Measurements from ENCODE around the gene RIPK3. TPM values are rescaled to one million over a fixed set of nuclear protein-coding genes. Genes with fewer than 3 reads are reported as not detected.
"Not testable (repeated sequence)": the region's sequence is repeated elsewhere in the genome, so short reads cannot be mapped to it uniquely, and the experiment has no call there.

The RIPK3 gene
- total RNA-seq, 1 donor from 2014 or later = 38.9 TPM

GRCh38 chr14:24331731-24332267 is 8.0 kb downstream of the RIPK3 start:
- CTCF ChIA-PET = interaction anchor here (0.7 to 13.6 kb wide), 14 partner anchors 20 to 251 kb away, joined by 3 to 353 read pairs (median 4); partner anchors contain the start of genes CBLN3, CIDEB, DHRS1 and KHNYN
- H3K9me3 Mint-ChIP-seq = no peaks in the 10 kb centered on the region

GRCh38 chr14:24330973-24331674 is 8.7 kb downstream of the RIPK3 start:
- CTCF ChIA-PET = interaction anchor here (1.0 to 13.6 kb wide), 6 partner anchors 19 to 250 kb away, joined by 4 to 353 read pairs (median 16); partner anchors contain the start of genes CBLN3, KHNYN, LTB4R and LTB4R2
- no peak for DNase-seq
- Mint-ChIP-seq H3K27me3 (peaks cover 14% of the 10 kb centered on the region), H3K27ac (no peak overlapping the region), H3K4me1 (peaks cover 45% of the 10 kb centered on the region), H3K36me3 (ENCODE audit: low read depth) (peaks cover 1% of the 10 kb centered on the region), H3K4me3 (no peak overlapping the region), H3K9me3 (no peaks in the 10 kb centered on the region)
- no peak for ATAC-seq (ENCODE audit: low read depth)
- intact Hi-C loops (cut with micrococcal nuclease) = loop anchor here (5.0 to 10.0 kb wide), 3 partner anchors 34 to 776 kb away; partner anchors contain the start of genes DHRS1, NOP9, THTPA and ZFHX2
- POLR2A ChIA-PET = interaction anchor here (1.1 to 11.5 kb wide), 4 partner anchors 9 to 170 kb away, joined by 4 to 216 read pairs (median 10); partner anchors contain the start of genes CBLN3, IRF9, KHNYN and RIPK3
- TF ChIP-seq CTCF (IDR thresholded peaks at IDR 0.05) = no peak

More at GRCh38 chr14:24331731-24332267, 8.0 kb downstream of the RIPK3 start:
- ATAC-seq (ENCODE audit: low read depth) (no peak), DNase-seq (no peak)
- peaks cover 8% of the 10 kb centered on the region for H3K36me3 Mint-ChIP-seq (ENCODE audit: low read depth)
- peaks cover 14% of the 10 kb centered on the region for H3K27me3 Mint-ChIP-seq
- H3K27ac Mint-ChIP-seq = peak overlapping the region; percentile 42
- H3K4me3 Mint-ChIP-seq = peak overlapping the region; percentile 83
- no peak for TF ChIP-seq CTCF (IDR thresholded peaks at IDR 0.05)
- intact Hi-C loops (cut with micrococcal nuclease) = loop anchor here (1.0 to 10.0 kb wide), 9 partner anchors 20 to 777 kb away; partner anchors contain the start of genes CHMP4A, DHRS1, LTB4R and NOP9
- POLR2A ChIA-PET = interaction anchor here (0.5 to 11.5 kb wide), 12 partner anchors 21 to 1903 kb away, joined by 3 to 216 read pairs (median 6); partner anchors contain the start of genes CBLN3, DHRS1, IRF9 and KHNYN
- peaks cover 45% of the 10 kb centered on the region for H3K4me1 Mint-ChIP-seq

- peaks cover 8% of the 10 kb centered on the region for H3K27me3 Mint-ChIP-seq
- no peak overlapping the region for H3K4me3 Mint-ChIP-seq
- no peak for DNase-seq
- TF ChIP-seq CTCF (IDR thresholded peaks at IDR 0.05) = no peak
- H3K36me3 Mint-ChIP-seq (ENCODE audit: low read depth) = no peaks in the 10 kb centered on the region
- no peak overlapping the region for H3K27ac Mint-ChIP-seq
- intact Hi-C loops (cut with micrococcal nuclease) = loop anchor here (5.0 to 10.0 kb wide), 3 partner anchors 32 to 775 kb away; partner anchors contain the start of genes DHRS1, NOP9, THTPA and ZFHX2
- CTCF ChIA-PET = interaction anchor here (1.1 to 13.6 kb wide), 2 partner anchors 36 to 104 kb away, joined by 4 to 353 read pairs; partner anchors contain the start of genes CBLN3 and KHNYN
- ATAC-seq (ENCODE audit: low read depth) = no peak
- H3K4me1 Mint-ChIP-seq = peaks cover 39% of the 10 kb centered on the region
- POLR2A ChIA-PET = interaction anchor here (1.0 to 4.6 kb wide), 2 partner anchors 100 to 102 kb away, joined by 3 to 16 read pairs; partner anchors contain the start of genes CBLN3 and KHNYN
- H3K9me3 Mint-ChIP-seq = no peaks in the 10 kb centered on the region
Measured at GRCh38 chr14:24329736-24330135, 10.1 kb downstream of the RIPK3 start.

- CTCF ChIA-PET = interaction anchor here (1.1 to 13.6 kb wide), 3 partner anchors 31 to 105 kb away, joined by 3 to 353 read pairs (median 4); partner anchors contain the start of genes CBLN3 and KHNYN
- no peaks in the 10 kb centered on the region for H3K9me3 Mint-ChIP-seq
- peaks cover 35% of the 10 kb centered on the region for H3K4me1 Mint-ChIP-seq
- peaks cover 7% of the 10 kb centered on the region for H3K27me3 Mint-ChIP-seq
- H3K36me3 Mint-ChIP-seq (ENCODE audit: low read depth) = no peaks in the 10 kb centered on the region
- POLR2A ChIA-PET = interaction anchor here (1.0 to 4.6 kb wide), 2 partner anchors 100 to 102 kb away, joined by 3 to 16 read pairs; partner anchors contain the start of genes CBLN3 and KHNYN
- DNase-seq = no peak
- TF ChIP-seq CTCF (IDR thresholded peaks at IDR 0.05) = no peak
- H3K27ac Mint-ChIP-seq = no peak overlapping the region
- intact Hi-C loops (cut with micrococcal nuclease) = no loop called here
- H3K4me3 Mint-ChIP-seq = no peak overlapping the region
- ATAC-seq (ENCODE audit: low read depth) = no peak
Measured at GRCh38 chr14:24329073-24329663, 10.6 kb downstream of the RIPK3 start.

GRCh38 chr14:24327914-24328313 is 11.9 kb downstream of the RIPK3 start:
- H3K4me3 Mint-ChIP-seq; H3K27me3 Mint-ChIP-seq; ATAC-seq (ENCODE audit: low read depth); H3K36me3 Mint-ChIP-seq (ENCODE audit: low read depth); H3K27ac Mint-ChIP-seq; DNase-seq; H3K9me3 Mint-ChIP-seq: not testable (repeated sequence)
- H3K4me1 Mint-ChIP-seq = peaks cover 23% of the 10 kb centered on the region
- ChIA-PET CTCF (interaction anchor here (1.6 to 13.6 kb wide), 2 partner anchors 33 to 106 kb away, joined by 3 to 353 read pairs; partner anchors contain the start of genes CBLN3 and KHNYN), POLR2A (interaction anchor here (1.5 to 4.6 kb wide), 2 partner anchors 10 to 104 kb away, joined by 3 to 16 read pairs; no protein-coding TSS in a partner anchor)
- intact Hi-C loops (cut with micrococcal nuclease) = loop anchor here (1.0 kb wide), 1 partner anchor 103 kb away; no protein-coding TSS in a partner anchor

Measured in activated B cell treated with CpG ODN at 0.5 μM for 24 hours (primary cell).